Measurements from ENCODE around the gene CTSH. TPM values are rescaled to one million over a fixed set of nuclear protein-coding genes. Genes with fewer than 3 reads are reported as not detected.

Gene CTSH
- total and polyA plus RNA-seq, 7 donors: 16.0 to 52.6 (median 29.7) TPM

GRCh38 chr15:78969687-78970349 lies 25.0 kb upstream of the CTSH start:
- H3K4me1 ChIP-seq: no peaks in the 10 kb centered on the region
- ATAC-seq (no peak), DNase-seq (no peak)
- intact Hi-C loops (cut with DNase I): no loop called here
- H3K36me3 ChIP-seq (ENCODE audit: insufficient read depth in 1 of 2, low read depth in 1 of 2): no peaks in the 10 kb centered on the region
- H3K9me3 ChIP-seq: no peaks in the 10 kb centered on the region
- no peaks in the 10 kb centered on the region for H3K27me3 ChIP-seq (ENCODE audit: insufficient read depth in 3 of 3, low read length in 2 of 3)
- WGBS, 3 donors: 84 to 85% (median 85%) methylated on average over 5 of the region's 5 CpGs
- no peak overlapping the region for H3K4me3 ChIP-seq
- TF ChIP-seq, protein P1, sequence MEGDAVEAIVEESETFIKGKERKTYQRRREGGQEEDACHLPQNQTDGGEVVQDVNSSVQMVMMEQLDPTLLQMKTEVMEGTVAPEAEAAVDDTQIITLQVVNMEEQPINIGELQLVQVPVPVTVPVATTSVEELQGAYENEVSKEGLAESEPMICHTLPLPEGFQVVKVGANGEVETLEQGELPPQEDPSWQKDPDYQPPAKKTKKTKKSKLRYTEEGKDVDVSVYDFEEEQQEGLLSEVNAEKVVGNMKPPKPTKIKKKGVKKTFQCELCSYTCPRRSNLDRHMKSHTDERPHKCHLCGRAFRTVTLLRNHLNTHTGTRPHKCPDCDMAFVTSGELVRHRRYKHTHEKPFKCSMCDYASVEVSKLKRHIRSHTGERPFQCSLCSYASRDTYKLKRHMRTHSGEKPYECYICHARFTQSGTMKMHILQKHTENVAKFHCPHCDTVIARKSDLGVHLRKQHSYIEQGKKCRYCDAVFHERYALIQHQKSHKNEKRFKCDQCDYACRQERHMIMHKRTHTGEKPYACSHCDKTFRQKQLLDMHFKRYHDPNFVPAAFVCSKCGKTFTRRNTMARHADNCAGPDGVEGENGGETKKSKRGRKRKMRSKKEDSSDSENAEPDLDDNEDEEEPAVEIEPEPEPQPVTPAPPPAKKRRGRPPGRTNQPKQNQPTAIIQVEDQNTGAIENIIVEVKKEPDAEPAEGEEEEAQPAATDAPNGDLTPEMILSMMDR (IDR thresholded peaks at IDR 0.05): no peak
- no peak overlapping the region for H3K27ac ChIP-seq

DNA sequence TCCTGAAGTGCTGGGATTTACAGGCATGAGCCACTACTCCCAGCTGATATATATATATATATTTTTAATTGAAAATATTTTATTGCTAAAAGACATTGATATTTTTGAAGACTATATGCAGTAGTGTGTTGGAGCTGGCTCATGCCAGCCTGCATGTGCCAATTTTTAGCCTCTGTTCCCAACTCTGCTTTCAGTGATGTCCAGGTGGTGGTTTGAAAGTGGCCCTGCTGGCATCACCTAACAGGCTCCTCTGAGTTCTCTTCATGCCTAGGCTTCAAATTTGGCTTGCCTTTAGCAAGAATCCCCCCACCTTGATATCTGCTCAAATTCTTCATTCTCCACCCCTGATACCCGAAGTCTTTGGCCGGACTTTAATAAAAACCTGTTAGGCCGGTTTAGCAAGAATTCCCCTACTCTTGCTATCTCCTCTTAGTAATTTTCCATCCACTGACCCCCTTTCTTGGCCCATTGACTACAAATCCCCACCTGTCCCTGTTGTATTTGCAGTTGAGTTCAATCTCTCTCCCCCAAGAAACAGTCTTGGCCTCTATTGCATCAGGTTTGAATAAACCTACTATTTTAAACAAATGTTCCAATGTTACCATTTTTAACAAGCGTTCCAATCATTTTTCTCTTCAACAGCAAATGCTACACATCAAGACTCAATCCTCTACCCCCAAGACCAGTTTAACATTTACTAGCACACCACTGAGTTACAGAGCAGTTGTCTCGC lies 23.9 kb upstream of the CTSH start:
- Histone ChIP-seq H3K4me3 (no peak overlapping the region), H3K27me3 (ENCODE audit: insufficient read depth in 3 of 3, low read length in 2 of 3) (no peaks in the 10 kb centered on the region), H3K4me1 (no peaks in the 10 kb centered on the region), H3K27ac (no peak overlapping the region), H3K36me3 (ENCODE audit: insufficient read depth in 1 of 2, low read depth in 1 of 2) (no peaks in the 10 kb centered on the region), H3K9me3 (no peaks in the 10 kb centered on the region)
- DNase-seq (no peak), ATAC-seq (no peak)
- intact Hi-C loops (cut with DNase I): no loop called here
- TF ChIP-seq, protein P1 (IDR thresholded peaks at IDR 0.05): no peak
- WGBS, 3 donors: 91 to 93% (median 91%) methylated on average over 5 of the region's 5 CpGs

GRCh38 chr15:78968114-78968513 lies 23.3 kb upstream of the CTSH start:
- Histone ChIP-seq H3K27me3 (ENCODE audit: insufficient read depth in 3 of 3, low read length in 2 of 3) (no peaks in the 10 kb centered on the region), H3K4me1 (no peaks in the 10 kb centered on the region), H3K9me3 (no peaks in the 10 kb centered on the region), H3K4me3 (no peak overlapping the region), H3K27ac (no peak overlapping the region), H3K36me3 (ENCODE audit: insufficient read depth in 1 of 2, low read depth in 1 of 2) (no peaks in the 10 kb centered on the region)
- ATAC-seq (no peak), DNase-seq (no peak)
- WGBS, 3 donors: 86 to 97% (median 94%) methylated on average over 2 of the region's 2 CpGs
- TF ChIP-seq, protein P1 (IDR thresholded peaks at IDR 0.05): no peak
- intact Hi-C loops (cut with DNase I): no loop called here

DNA sequence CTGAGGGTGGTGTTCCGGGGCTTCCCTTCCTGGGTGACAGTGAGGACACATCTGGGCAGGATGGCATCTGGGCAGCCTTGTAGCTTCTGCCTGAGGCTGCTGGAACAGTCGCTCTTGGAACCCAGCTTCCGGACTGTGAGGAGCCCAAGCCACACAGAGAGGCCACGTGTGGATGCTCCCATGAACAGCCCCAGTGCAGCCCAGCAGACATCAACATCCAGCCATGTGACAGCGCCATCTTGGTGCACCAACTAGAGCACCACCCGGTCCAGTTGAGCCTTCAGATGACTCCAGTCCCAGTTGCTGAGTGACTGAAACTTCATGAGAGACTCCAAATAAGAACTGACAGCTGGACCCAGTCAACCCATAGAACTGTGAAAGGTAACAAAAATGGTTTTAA lies 15.5 kb upstream of the CTSH start:
- DNase-seq (no peak), ATAC-seq (no peak)
- TF ChIP-seq, protein P1 (IDR thresholded peaks at IDR 0.05): no peak
- Histone ChIP-seq H3K4me3 (no peak overlapping the region), H3K36me3 (ENCODE audit: insufficient read depth in 1 of 2, low read depth in 1 of 2) (no peaks in the 10 kb centered on the region), H3K9me3 (no peaks in the 10 kb centered on the region), H3K27me3 (ENCODE audit: insufficient read depth in 3 of 3, low read length in 2 of 3) (peaks cover 0 to 2% (median 0%) of the 10 kb centered on the region in 3 donors), H3K4me1 (no peaks in the 10 kb centered on the region), H3K27ac (no peak overlapping the region)
- WGBS, 3 donors: 88 to 93% (median 89%) methylated on average over 6 of the region's 6 CpGs
- intact Hi-C loops (cut with DNase I): no loop called here
